GM23248 (cell line): Measurements from ENCODE around the gene HSD17B14.

ENCODE experiments used
- EZH2 ChIP-seq: fragments of 200-600 bp; sonication (generic); IDR thresholded peaks from 2 replicates; pipeline ENCODE4 v1.6.1; 2018; ENCODE audit warnings: antibody characterized with exemption, mild to moderate bottlenecking; ENCODE audit not compliant: insufficient read depth, poor library complexity, severe bottlenecking
- EZH2phosphoT487 ChIP-seq: fragments of 200-600 bp; sonication (generic); IDR thresholded peaks from 2 replicates; pipeline ENCODE4 v1.6.1; 2018; ENCODE audit warnings: antibody characterized with exemption, moderate library complexity, mild to moderate bottlenecking, low read depth; ENCODE audit not compliant: insufficient read depth

DNA sequence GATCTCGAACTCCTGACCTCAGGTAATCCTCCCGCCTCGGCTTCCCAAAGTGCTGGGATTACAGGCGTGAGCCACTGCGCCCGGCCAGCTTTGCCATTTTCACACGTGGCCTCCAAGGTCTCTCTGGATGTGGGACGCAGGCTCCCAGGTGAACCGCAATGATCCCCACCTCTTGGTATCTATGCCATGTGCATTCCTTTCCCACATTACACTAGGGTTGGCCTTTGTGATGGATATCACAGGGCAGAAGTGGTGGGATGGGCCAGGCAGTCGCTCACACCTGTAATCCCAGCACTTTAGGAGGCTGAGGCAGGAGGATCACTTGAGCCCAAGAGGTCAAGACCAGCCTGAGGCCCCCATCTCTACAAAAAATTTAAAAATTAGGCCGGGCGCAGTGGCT, 58.6 kb downstream of the HSD17B14 start:
- no peak for TF ChIP-seq EZH2
- no peak for TF ChIP-seq EZH2phosphoT487
